ENCODE data around the gene DHX8.

DHX8 gene

DNA sequence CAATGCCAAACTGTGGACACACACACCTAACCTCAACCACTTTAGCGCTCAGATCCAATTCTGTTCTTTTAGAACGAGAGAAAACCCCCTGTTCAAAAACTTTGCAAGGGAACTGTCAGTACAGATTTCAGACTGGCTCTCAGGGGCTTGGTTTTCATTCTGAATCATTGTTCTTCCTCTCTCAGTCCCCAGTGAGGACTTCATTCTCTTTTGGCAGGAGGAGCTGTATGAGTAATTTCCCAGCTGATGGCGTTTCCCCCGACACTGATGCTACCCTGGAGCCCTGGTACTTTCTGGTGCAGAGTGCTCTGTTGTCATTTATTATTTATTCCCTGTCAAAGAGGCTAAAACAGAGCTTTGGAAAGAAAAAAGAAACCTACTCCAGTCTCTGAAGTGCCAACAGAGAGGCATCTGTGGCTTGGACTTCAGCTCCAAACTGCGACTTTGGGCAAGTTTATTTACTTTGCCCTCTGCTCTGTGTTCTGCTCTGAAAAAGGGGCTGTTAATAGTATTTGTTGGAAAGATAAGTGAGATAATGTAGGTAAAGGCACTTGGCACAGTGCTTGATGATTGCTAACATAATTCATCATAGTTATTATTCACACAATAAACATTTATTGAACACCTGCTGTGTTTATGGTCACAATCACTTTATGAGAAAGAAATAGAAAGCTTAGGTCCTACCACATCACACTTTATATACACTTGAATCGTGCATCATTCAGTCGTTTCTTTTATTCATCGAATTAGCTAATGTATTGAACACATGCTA is 34.0 kb downstream of the DHX8 start:
- Histone ChIP-seq H3K27ac (ENCODE audit: low read depth, low read length) (no peak overlapping the region), H3K27me3 (ENCODE audit: control insufficient read depth in 1 of 2, insufficient read depth in 2 of 2, low read length in 2 of 2) (no peaks in the 10 kb centered on the region), H3K9ac (ENCODE audit: low read depth in 1 of 2, low read length in 2 of 2) (no peak overlapping the region), H3K4me1 (ENCODE audit: control insufficient read depth in 1 of 2, insufficient read depth in 2 of 2, low read length in 2 of 2) (peaks cover 12 to 19% of the 10 kb centered on the region in 2 donors), H3K9me3 (ENCODE audit: control insufficient read depth in 1 of 2, low read length in 2 of 2) (no peaks in the 10 kb centered on the region), H3K4me3 (ENCODE audit: low read depth in 1 of 2, low read length in 2 of 2) (no peak overlapping the region), H3K36me3 (ENCODE audit: control insufficient read depth in 1 of 2, insufficient read depth in 2 of 2, low read length in 2 of 2) (peaks cover 40 to 72% of the 10 kb centered on the region in 2 donors)

GRCh38 chr17:43521389-43521788 is 37.6 kb downstream of the DHX8 start:
- H3K36me3 ChIP-seq (ENCODE audit: control insufficient read depth in 1 of 2, insufficient read depth in 2 of 2, low read length in 2 of 2) = peaks cover 63 to 92% of the 10 kb centered on the region in 2 donors
- H3K4me1 ChIP-seq (ENCODE audit: control insufficient read depth in 1 of 2, insufficient read depth in 2 of 2, low read length in 2 of 2) = peaks cover 12 to 19% of the 10 kb centered on the region in 2 donors

GRCh38 chr17:43524945-43525575 is 41.3 kb downstream of the DHX8 start:
- Histone ChIP-seq H3K27me3 (ENCODE audit: control insufficient read depth in 1 of 2, insufficient read depth in 2 of 2, low read length in 2 of 2) (no peaks in the 10 kb centered on the region), H3K4me1 (ENCODE audit: control insufficient read depth in 1 of 2, insufficient read depth in 2 of 2, low read length in 2 of 2) (peaks cover 4 to 8% of the 10 kb centered on the region in 2 donors), H3K9me3 (ENCODE audit: control insufficient read depth in 1 of 2, low read length in 2 of 2) (no peaks in the 10 kb centered on the region), H3K4me3 (ENCODE audit: low read depth in 1 of 2, low read length in 2 of 2) (no peak overlapping the region), H3K9ac (ENCODE audit: low read depth in 1 of 2, low read length in 2 of 2) (no peak overlapping the region), H3K36me3 (ENCODE audit: control insufficient read depth in 1 of 2, insufficient read depth in 2 of 2, low read length in 2 of 2) (peaks cover 47 to 71% of the 10 kb centered on the region in 2 donors), H3K27ac (ENCODE audit: low read depth, low read length) (no peak overlapping the region)

More at GRCh38 chr17:43521389-43521788, 37.6 kb downstream of the DHX8 start:
- no peak overlapping the region for H3K9ac ChIP-seq (ENCODE audit: low read depth in 1 of 2, low read length in 2 of 2)
- H3K27ac ChIP-seq (ENCODE audit: low read depth, low read length) = no peak overlapping the region
- no peaks in the 10 kb centered on the region for H3K9me3 ChIP-seq (ENCODE audit: control insufficient read depth in 1 of 2, low read length in 2 of 2)
- no peaks in the 10 kb centered on the region for H3K27me3 ChIP-seq (ENCODE audit: control insufficient read depth in 1 of 2, insufficient read depth in 2 of 2, low read length in 2 of 2)
- H3K4me3 ChIP-seq (ENCODE audit: low read depth in 1 of 2, low read length in 2 of 2) = no peak overlapping the region

DNA sequence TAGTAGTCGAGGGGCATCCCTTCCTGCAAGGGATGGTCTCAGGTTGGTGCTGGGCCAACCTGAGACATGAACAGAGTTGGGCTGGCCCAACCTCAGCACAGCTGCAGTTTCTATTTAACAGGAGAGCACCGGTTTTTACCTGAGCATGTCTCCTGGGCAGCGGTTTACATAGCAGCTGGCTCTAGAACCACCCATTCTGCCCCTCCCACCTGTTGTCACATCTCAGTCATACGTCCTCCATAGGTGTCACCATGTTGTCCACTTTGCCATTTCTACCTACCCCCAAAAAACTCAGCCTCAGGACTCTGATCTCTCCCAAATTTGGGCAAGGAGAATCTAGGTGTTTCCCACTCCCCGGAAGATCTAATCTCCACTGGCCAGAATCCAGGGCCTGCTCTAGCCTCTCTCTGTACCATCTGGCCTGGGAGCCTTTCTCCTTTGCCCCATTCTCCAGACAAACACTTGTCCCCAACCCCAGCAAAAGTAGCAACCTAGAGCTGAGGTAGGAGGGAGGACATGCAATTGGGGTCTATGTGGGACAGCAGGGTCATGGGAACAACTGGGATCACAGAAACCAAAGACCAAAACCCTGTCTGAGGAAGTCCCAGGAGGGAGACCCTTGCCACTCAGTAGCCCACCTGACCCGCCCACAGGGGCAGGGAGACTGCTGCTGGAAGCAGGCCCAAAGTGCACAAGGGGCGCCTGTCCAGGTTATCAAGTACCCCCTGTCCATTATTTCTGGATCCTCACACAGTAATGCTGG is 43.3 kb downstream of the DHX8 start:
- Histone ChIP-seq H3K4me3 (ENCODE audit: low read depth in 1 of 2, low read length in 2 of 2) (no peak overlapping the region), H3K27me3 (ENCODE audit: control insufficient read depth in 1 of 2, insufficient read depth in 2 of 2, low read length in 2 of 2) (no peaks in the 10 kb centered on the region), H3K27ac (ENCODE audit: low read depth, low read length) (no peak overlapping the region), H3K4me1 (ENCODE audit: control insufficient read depth in 1 of 2, insufficient read depth in 2 of 2, low read length in 2 of 2) (peaks cover 17 to 19% of the 10 kb centered on the region in 2 donors), H3K9me3 (ENCODE audit: control insufficient read depth in 1 of 2, low read length in 2 of 2) (no peaks in the 10 kb centered on the region), H3K36me3 (ENCODE audit: control insufficient read depth in 1 of 2, insufficient read depth in 2 of 2, low read length in 2 of 2) (peaks cover 29 to 51% of the 10 kb centered on the region in 2 donors), H3K9ac (ENCODE audit: low read depth in 1 of 2, low read length in 2 of 2) (no peak overlapping the region)

GRCh38 chr17:43528319-43528987 is 44.7 kb downstream of the DHX8 start:
- Histone ChIP-seq H3K27me3 (ENCODE audit: control insufficient read depth in 1 of 2, insufficient read depth in 2 of 2, low read length in 2 of 2) (no peaks in the 10 kb centered on the region), H3K4me1 (ENCODE audit: control insufficient read depth in 1 of 2, insufficient read depth in 2 of 2, low read length in 2 of 2) (peaks cover 21 to 26% of the 10 kb centered on the region in 2 donors), H3K4me3 (ENCODE audit: low read depth in 1 of 2, low read length in 2 of 2) (no peak overlapping the region), H3K9ac (ENCODE audit: low read depth in 1 of 2, low read length in 2 of 2) (no peak overlapping the region), H3K9me3 (ENCODE audit: control insufficient read depth in 1 of 2, low read length in 2 of 2) (no peaks in the 10 kb centered on the region), H3K27ac (ENCODE audit: low read depth, low read length) (no peak overlapping the region), H3K36me3 (ENCODE audit: control insufficient read depth in 1 of 2, insufficient read depth in 2 of 2, low read length in 2 of 2) (peaks cover 23 to 40% of the 10 kb centered on the region in 2 donors)

DNA sequence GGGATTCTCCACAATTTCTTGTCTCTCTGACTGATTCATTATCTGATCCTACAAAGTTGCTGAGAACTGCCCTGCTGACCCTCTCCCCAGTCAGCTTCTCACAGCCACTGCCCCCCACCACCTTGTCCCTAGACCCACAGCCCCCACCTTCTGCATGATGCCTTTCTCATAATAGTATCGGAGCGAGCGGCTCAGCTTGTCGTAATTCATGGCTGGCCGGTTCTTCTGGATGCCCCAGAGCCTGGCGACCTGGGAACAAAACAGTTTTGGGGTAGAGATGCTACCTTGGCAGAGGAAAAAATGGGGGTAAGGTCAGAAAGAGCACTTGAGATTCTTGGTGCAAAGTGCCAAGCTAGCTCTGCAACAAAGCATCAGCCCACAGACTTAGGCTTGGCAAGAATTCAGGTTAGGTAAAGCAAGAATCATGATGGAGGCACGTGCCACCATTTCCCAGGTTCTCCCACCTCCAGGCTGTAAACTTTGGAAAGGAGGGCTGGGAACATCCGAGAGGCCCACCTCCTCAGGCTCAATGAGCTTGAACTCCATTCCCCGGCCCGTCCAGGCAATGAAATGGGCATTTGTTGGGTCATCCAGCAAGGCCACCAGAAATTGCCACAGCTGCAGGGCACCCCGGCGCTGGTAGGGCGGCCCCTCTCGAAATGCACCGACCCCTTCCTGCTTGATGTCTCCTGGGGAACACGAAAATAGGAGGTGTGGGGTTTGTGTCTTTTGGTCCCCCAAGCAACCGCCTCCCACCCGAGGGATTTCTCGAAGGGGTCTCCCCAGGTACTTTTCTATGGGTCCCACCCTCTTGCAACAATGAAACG is 45.4 kb downstream of the DHX8 start:
- no peak overlapping the region for H3K27ac ChIP-seq (ENCODE audit: low read depth, low read length)

GRCh38 chr17:43529947-43530287 is 46.1 kb downstream of the DHX8 start:
- Histone ChIP-seq H3K9ac (ENCODE audit: low read depth in 1 of 2, low read length in 2 of 2) (no peak overlapping the region), H3K9me3 (ENCODE audit: control insufficient read depth in 1 of 2, low read length in 2 of 2) (no peaks in the 10 kb centered on the region), H3K27ac (ENCODE audit: low read depth, low read length) (no peak overlapping the region), H3K36me3 (ENCODE audit: control insufficient read depth in 1 of 2, insufficient read depth in 2 of 2, low read length in 2 of 2) (peaks cover 9 to 26% of the 10 kb centered on the region in 2 donors), H3K4me3 (ENCODE audit: low read depth in 1 of 2, low read length in 2 of 2) (no peak overlapping the region), H3K27me3 (ENCODE audit: control insufficient read depth in 1 of 2, insufficient read depth in 2 of 2, low read length in 2 of 2) (no peaks in the 10 kb centered on the region), H3K4me1 (ENCODE audit: control insufficient read depth in 1 of 2, insufficient read depth in 2 of 2, low read length in 2 of 2) (peaks cover 21 to 26% of the 10 kb centered on the region in 2 donors)

More for the DNA sequence above, 45.4 kb downstream of the DHX8 start:
- H3K4me1 ChIP-seq (ENCODE audit: control insufficient read depth in 1 of 2, insufficient read depth in 2 of 2, low read length in 2 of 2) = peaks cover 21 to 26% of the 10 kb centered on the region in 2 donors
- H3K9ac ChIP-seq (ENCODE audit: low read depth in 1 of 2, low read length in 2 of 2) = no peak overlapping the region
- no peaks in the 10 kb centered on the region for H3K27me3 ChIP-seq (ENCODE audit: control insufficient read depth in 1 of 2, insufficient read depth in 2 of 2, low read length in 2 of 2)
- H3K4me3 ChIP-seq (ENCODE audit: low read depth in 1 of 2, low read length in 2 of 2) = no peak overlapping the region
- H3K36me3 ChIP-seq (ENCODE audit: control insufficient read depth in 1 of 2, insufficient read depth in 2 of 2, low read length in 2 of 2) = peaks cover 16 to 32% of the 10 kb centered on the region in 2 donors
- no peaks in the 10 kb centered on the region for H3K9me3 ChIP-seq (ENCODE audit: control insufficient read depth in 1 of 2, low read length in 2 of 2)

- no peak overlapping the region for H3K4me3 ChIP-seq (ENCODE audit: low read depth in 1 of 2, low read length in 2 of 2)
- H3K27ac ChIP-seq (ENCODE audit: low read depth, low read length) = no peak overlapping the region
- no peak overlapping the region for H3K9ac ChIP-seq (ENCODE audit: low read depth in 1 of 2, low read length in 2 of 2)
Measured at GRCh38 chr17:43530288-43531081, 46.7 kb downstream of the DHX8 start.

DNA sequence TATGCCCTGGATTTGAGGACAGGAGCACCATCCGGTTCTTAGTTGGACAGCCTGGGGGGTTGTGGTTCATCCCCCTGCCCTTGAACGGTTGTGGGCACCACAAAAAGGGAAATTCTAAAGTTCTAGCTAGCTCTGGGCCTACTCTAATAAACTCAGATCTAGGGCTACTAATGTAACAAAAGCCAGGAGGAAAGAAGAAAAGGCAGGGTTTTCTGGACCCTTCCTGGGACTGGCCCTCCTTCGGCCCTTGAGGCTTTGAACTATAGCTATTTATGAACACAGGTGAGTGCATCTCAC is 47.3 kb downstream of the DHX8 start:
- H3K9me3 ChIP-seq (ENCODE audit: control insufficient read depth in 1 of 2, low read length in 2 of 2) = no peaks in the 10 kb centered on the region
- H3K36me3 ChIP-seq (ENCODE audit: control insufficient read depth in 1 of 2, insufficient read depth in 2 of 2, low read length in 2 of 2) = peaks cover 0 to 14% of the 10 kb centered on the region in 2 donors
- no peaks in the 10 kb centered on the region for H3K27me3 ChIP-seq (ENCODE audit: control insufficient read depth in 1 of 2, insufficient read depth in 2 of 2, low read length in 2 of 2)
- H3K27ac ChIP-seq (ENCODE audit: low read depth, low read length) = no peak overlapping the region
- peaks cover 21 to 26% of the 10 kb centered on the region in 2 donors for H3K4me1 ChIP-seq (ENCODE audit: control insufficient read depth in 1 of 2, insufficient read depth in 2 of 2, low read length in 2 of 2)
- H3K4me3 ChIP-seq (ENCODE audit: low read depth in 1 of 2, low read length in 2 of 2) = no peak overlapping the region
- no peak overlapping the region for H3K9ac ChIP-seq (ENCODE audit: low read depth in 1 of 2, low read length in 2 of 2)

More at GRCh38 chr17:43530288-43531081, 46.7 kb downstream of the DHX8 start:
- H3K9me3 ChIP-seq (ENCODE audit: control insufficient read depth in 1 of 2, low read length in 2 of 2) = no peaks in the 10 kb centered on the region
- peaks cover 3 to 20% of the 10 kb centered on the region in 2 donors for H3K36me3 ChIP-seq (ENCODE audit: control insufficient read depth in 1 of 2, insufficient read depth in 2 of 2, low read length in 2 of 2)
- no peaks in the 10 kb centered on the region for H3K27me3 ChIP-seq (ENCODE audit: control insufficient read depth in 1 of 2, insufficient read depth in 2 of 2, low read length in 2 of 2)
- H3K4me1 ChIP-seq (ENCODE audit: control insufficient read depth in 1 of 2, insufficient read depth in 2 of 2, low read length in 2 of 2) = peaks cover 21 to 26% of the 10 kb centered on the region in 2 donors

All from duodenal mucosa (tissue), 2 donors.